Uterus (tissue), 4 donors: ENCODE data around the gene WASF2. TPM values are rescaled to one million over a fixed set of nuclear protein-coding genes. Genes with fewer than 3 reads are reported as not detected.

Experiments
- DNase-seq, 2 donors: peaks; one replicate each; pipeline ENCODE4 v3.0.0-alpha.2; 2019 to 2020
- H3K27ac ChIP-seq, 2 donors: fragments of 200-600 bp; sonication (generic); 1 replicate in 1 of 2; 2 replicates in 1 of 2; pipeline ENCODE4 v1.5.1; 2016 to 2018
- H3K27me3 ChIP-seq, 2 donors: fragments of 200-600 bp; sonication (generic); one replicate each; pipeline ENCODE4 v1.5.1; 2018 to 2019; ENCODE audit warnings: control low read depth in 1 of 2
- H3K36me3 ChIP-seq, 2 donors: fragments of 200-600 bp; sonication (generic); one replicate each; pipeline ENCODE4 v1.5.1; 2019; ENCODE audit warnings: control low read depth in 1 of 2
- H3K4me1 ChIP-seq, 2 donors: fragments of 200-600 bp; sonication (generic); one replicate each; pipeline ENCODE4 v1.5.1; 2018 to 2019; ENCODE audit warnings: control low read depth in 1 of 2
- H3K4me3 ChIP-seq, 2 donors: fragments of 200-600 bp; sonication (generic); 1 replicate in 1 of 2; 2 replicates in 1 of 2; pipeline ENCODE4 v1.5.1; 2018 to 2019; ENCODE audit warnings: mild to moderate bottlenecking in 1 of 2
- H3K9me3 ChIP-seq, 2 donors: fragments of 200-600 bp; sonication (generic); one replicate each; pipeline ENCODE4 v1.5.1; 2019; ENCODE audit warnings: control low read depth in 1 of 2
- CTCF ChIP-seq, 4 experiments: fragments of 200-600 bp in 2 of 4; fragments of 450-650 bp in 2 of 4; sonication (generic) in 2 of 4; IDR thresholded peaks; one replicate each; pipeline ENCODE4 v1.5.1; 2016 to 2019; ENCODE audit warnings: antibody characterized with exemption in 4 of 4, mild to moderate bottlenecking in 2 of 4, moderate library complexity in 1 of 4
- POLR2A ChIP-seq, 2 donors: fragments of 450-650 bp; IDR thresholded peaks; one replicate each; pipeline ENCODE4 v1.6.1; 2016; ENCODE audit warnings: antibody characterized with exemption in 2 of 2, mild to moderate bottlenecking in 1 of 2, moderate library complexity in 1 of 2
- intact Hi-C: fragments of 100-400 bp; cut with DNase I; formaldehyde crosslinking; loops from one replicate; pipeline ENCODE4 v1.15.1; 2023; ENCODE audit warnings: low total_unique reads
- total RNA-seq, 4 donors: library from RNA; depleted of rRNA in 3 of 4; stranded (reverse); fragments of >200 nt in 3 of 4; gene quantifications; one replicate each; pipeline versions ENCODE4 v1.1.0 to v1.2.4, GENCODE V29; 2014 to 2023
- donor health status: DM: yes; HTN: yes; CAD: no.

Gene WASF2
- total RNA-seq, 4 donors from 2014 or later: 27.2 to 178 (median 41.1) TPM

GRCh38 chr1:27428316-27429028 is 61.5 kb downstream of the WASF2 start:
- no peak for TF ChIP-seq CTCF (IDR thresholded peaks at IDR 0.05)
- TF ChIP-seq POLR2A (IDR thresholded peaks at IDR 0.05): no peak
- peak in 1 of 2 donors; percentile 31 for DNase-seq
- H3K4me3 ChIP-seq: peak overlapping the region in 1 of 2 donors; percentile 12
- peaks cover 6 to 18% of the 10 kb centered on the region in 2 donors for H3K4me1 ChIP-seq
- no peaks in the 10 kb centered on the region for H3K36me3 ChIP-seq
- H3K9me3 ChIP-seq: no peaks in the 10 kb centered on the region
- intact Hi-C loops: no loop called here
- no peaks in the 10 kb centered on the region for H3K27me3 ChIP-seq
- H3K27ac ChIP-seq: peak overlapping the region; percentile 68 to 80

GRCh38 chr1:27427816-27428315 is 62.1 kb downstream of the WASF2 start:
- no peaks in the 10 kb centered on the region for H3K27me3 ChIP-seq
- H3K27ac ChIP-seq: peak overlapping the region; percentile 68 to 80
- no peak for DNase-seq
- TF ChIP-seq POLR2A (IDR thresholded peaks at IDR 0.05) (no peak), CTCF (IDR thresholded peaks at IDR 0.05) (no peak)
- intact Hi-C loops: no loop called here
- no peaks in the 10 kb centered on the region for H3K36me3 ChIP-seq
- H3K4me3 ChIP-seq: peak overlapping the region in 1 of 2 donors; percentile 12
- no peaks in the 10 kb centered on the region for H3K9me3 ChIP-seq
- H3K4me1 ChIP-seq: peaks cover 6 to 18% of the 10 kb centered on the region in 2 donors

GRCh38 chr1:27427329-27427728 is 62.6 kb downstream of the WASF2 start:
- TF ChIP-seq CTCF (IDR thresholded peaks at IDR 0.05): no peak
- no peak for TF ChIP-seq POLR2A (IDR thresholded peaks at IDR 0.05)
- H3K9me3 ChIP-seq: no peaks in the 10 kb centered on the region
- H3K36me3 ChIP-seq: no peaks in the 10 kb centered on the region
- no peaks in the 10 kb centered on the region for H3K27me3 ChIP-seq
- DNase-seq: no peak
- H3K4me3 ChIP-seq: no peak overlapping the region
- H3K27ac ChIP-seq: peak overlapping the region; percentile 68 to 80
- intact Hi-C loops: no loop called here
- peaks cover 6 to 18% of the 10 kb centered on the region in 2 donors for H3K4me1 ChIP-seq

GRCh38 chr1:27423709-27424108 is 66.3 kb downstream of the WASF2 start:
- Histone ChIP-seq H3K27me3 (no peaks in the 10 kb centered on the region), H3K4me1 (peaks cover 14% of the 10 kb centered on the region in 2 donors), H3K27ac (no peak overlapping the region), H3K4me3 (no peak overlapping the region), H3K36me3 (no peaks in the 10 kb centered on the region), H3K9me3 (no peaks in the 10 kb centered on the region)
- intact Hi-C loops: no loop called here
- TF ChIP-seq POLR2A (IDR thresholded peaks at IDR 0.05): no peak
- TF ChIP-seq CTCF (IDR thresholded peaks at IDR 0.05): no peak
- no peak for DNase-seq
